Ascending aorta (tissue), 2 donors: Measurements from ENCODE around the gene CC2D2A. TPM values are rescaled to one million over a fixed set of nuclear protein-coding genes. Genes with fewer than 3 reads are reported as not detected.

Source experiments
- DNase-seq, 2 donors: peaks; one replicate each; pipeline ENCODE4 v3.0.0-alpha.2; 2019; ENCODE audit warnings: low spot score in 2 of 2
- H3K27ac ChIP-seq, 2 donors: fragments of 200-600 bp; sonication (generic); one replicate each; pipeline ENCODE4 v1.5.1; 2016 to 2017; ENCODE audit warnings: mild to moderate bottlenecking in 1 of 2
- H3K27me3 ChIP-seq: fragments of 200-600 bp; sonication (generic); one replicate; pipeline ENCODE4 v1.5.1; 2017
- H3K36me3 ChIP-seq, 2 donors: fragments of 200-600 bp; sonication (generic); one replicate each; pipeline ENCODE4 v1.5.1; 2016
- H3K4me1 ChIP-seq, 2 donors: fragments of 200-600 bp; sonication (generic); one replicate each; pipeline ENCODE4 v1.5.1; 2016 to 2017; ENCODE audit warnings: mild to moderate bottlenecking in 1 of 2
- H3K4me3 ChIP-seq, 2 donors: fragments of 200-600 bp; sonication (generic); one replicate each; pipeline ENCODE4 v1.5.1; 2016 to 2017; ENCODE audit warnings: mild to moderate bottlenecking in 1 of 2
- H3K9me3 ChIP-seq, 2 donors: fragments of 200-600 bp; sonication (generic); one replicate each; pipeline ENCODE4 v1.5.1; 2016
- CTCF ChIP-seq, 3 experiments: fragments of 200-600 bp in 2 of 3; fragments of 450-650 bp in 1 of 3; sonication (generic) in 2 of 3; IDR thresholded peaks; one replicate each; pipeline ENCODE4 v1.5.1; 2016 to 2019; ENCODE audit warnings: antibody characterized with exemption in 3 of 3, mild to moderate bottlenecking in 1 of 3, moderate library complexity in 1 of 3
- intact Hi-C: fragments of 100-400 bp; cut with DNase I; formaldehyde crosslinking; loops from one replicate; pipeline ENCODE4 v1.15.1; 2023
- total RNA-seq: library from RNA; depleted of rRNA; stranded (reverse); fragments of >200 nt; gene quantifications from one replicate; pipeline ENCODE4 v1.1.0, GENCODE V29; 2016

The CC2D2A gene
- total RNA-seq, 1 donor from 2014 or later: 2.8 TPM

GRCh38 chr4:15466596-15466995 is 3.1 kb upstream of the CC2D2A start:
- Histone ChIP-seq H3K4me1 (peaks cover 3 to 15% of the 10 kb centered on the region in 2 donors), H3K9me3 (no peaks in the 10 kb centered on the region), H3K36me3 (no peaks in the 10 kb centered on the region), H3K27ac (no peak overlapping the region), H3K4me3 (no peak overlapping the region), H3K27me3 (no peaks in the 10 kb centered on the region)
- no peak for TF ChIP-seq CTCF (IDR thresholded peaks at IDR 0.05)
- intact Hi-C loops: no loop called here
- no peak for DNase-seq

DNA sequence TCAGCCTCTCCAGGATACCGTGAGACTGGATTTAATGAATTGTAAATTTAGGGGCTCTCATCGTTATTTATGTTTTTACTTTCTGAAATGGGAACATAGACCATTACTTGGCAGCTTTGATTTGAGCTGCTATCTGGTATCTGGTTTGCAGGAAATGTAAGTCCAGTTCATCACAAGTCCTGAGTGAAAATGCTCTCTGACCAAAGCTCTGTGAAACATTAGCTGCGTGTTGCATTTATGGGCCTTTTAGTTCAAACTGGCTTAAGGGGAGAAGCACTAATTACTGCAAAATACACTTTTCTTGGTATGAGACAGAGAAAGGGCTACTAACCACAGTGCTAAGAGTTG is 420 bp downstream of the CC2D2A start:
- no peak for DNase-seq
- Histone ChIP-seq H3K27ac (peak overlapping the region; percentile 31 to 37), H3K27me3 (no peaks in the 10 kb centered on the region), H3K9me3 (no peaks in the 10 kb centered on the region), H3K4me3 (peak overlapping the region; percentile 65 to 71), H3K4me1 (peaks cover 3 to 16% of the 10 kb centered on the region in 2 donors), H3K36me3 (no peaks in the 10 kb centered on the region)
- intact Hi-C loops: loop anchor here (10.0 kb wide), 1 partner anchor 335 kb away; no protein-coding TSS in a partner anchor
- no peak for TF ChIP-seq CTCF (IDR thresholded peaks at IDR 0.05)

DNA sequence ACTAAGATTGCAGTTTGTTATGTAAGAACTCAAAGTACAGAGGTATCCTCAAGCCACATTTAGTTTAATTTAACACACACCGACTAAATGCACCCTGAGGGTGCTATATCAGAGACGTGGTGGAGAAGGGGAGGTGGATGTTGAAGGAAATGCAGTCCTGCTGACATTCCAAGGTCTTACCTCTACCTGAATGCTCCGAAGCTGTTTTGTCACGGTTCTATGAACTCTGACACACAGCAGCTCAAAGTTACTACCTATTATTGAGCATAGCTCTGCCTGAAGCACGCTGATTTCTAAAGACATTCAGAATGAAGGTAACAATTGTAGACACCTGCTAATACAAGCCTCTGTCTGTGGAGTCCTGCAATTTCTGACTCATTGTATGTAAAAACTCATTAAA is 6.7 kb downstream of the CC2D2A start:
- Histone ChIP-seq H3K36me3 (peaks cover 0 to 14% of the 10 kb centered on the region in 2 donors), H3K4me1 (peaks cover 3 to 11% of the 10 kb centered on the region in 2 donors), H3K4me3 (no peak overlapping the region), H3K9me3 (no peaks in the 10 kb centered on the region), H3K27ac (no peak overlapping the region), H3K27me3 (no peaks in the 10 kb centered on the region)
- DNase-seq: no peak
- intact Hi-C loops: loop anchor here (10.0 kb wide), 1 partner anchor 328 kb away; no protein-coding TSS in a partner anchor
- no peak for TF ChIP-seq CTCF (IDR thresholded peaks at IDR 0.05)

- DNase-seq: no peak
- H3K9me3 ChIP-seq: no peaks in the 10 kb centered on the region
- no peak for TF ChIP-seq CTCF (IDR thresholded peaks at IDR 0.05)
- peak overlapping the region; percentile 76 to 78 for H3K27ac ChIP-seq
- peak overlapping the region; percentile 51 to 71 for H3K4me3 ChIP-seq
- intact Hi-C loops: loop anchor here (2.0 to 10.0 kb wide), 4 partner anchors 176 to 478 kb away; partner anchors contain the start of gene FBXL5
- H3K36me3 ChIP-seq: peaks cover 0 to 14% of the 10 kb centered on the region in 2 donors
- H3K4me1 ChIP-seq: peaks cover 3 to 10% of the 10 kb centered on the region in 2 donors
- no peaks in the 10 kb centered on the region for H3K27me3 ChIP-seq
Measured at GRCh38 chr4:15478724-15479088, 9.0 kb downstream of the CC2D2A start.

DNA sequence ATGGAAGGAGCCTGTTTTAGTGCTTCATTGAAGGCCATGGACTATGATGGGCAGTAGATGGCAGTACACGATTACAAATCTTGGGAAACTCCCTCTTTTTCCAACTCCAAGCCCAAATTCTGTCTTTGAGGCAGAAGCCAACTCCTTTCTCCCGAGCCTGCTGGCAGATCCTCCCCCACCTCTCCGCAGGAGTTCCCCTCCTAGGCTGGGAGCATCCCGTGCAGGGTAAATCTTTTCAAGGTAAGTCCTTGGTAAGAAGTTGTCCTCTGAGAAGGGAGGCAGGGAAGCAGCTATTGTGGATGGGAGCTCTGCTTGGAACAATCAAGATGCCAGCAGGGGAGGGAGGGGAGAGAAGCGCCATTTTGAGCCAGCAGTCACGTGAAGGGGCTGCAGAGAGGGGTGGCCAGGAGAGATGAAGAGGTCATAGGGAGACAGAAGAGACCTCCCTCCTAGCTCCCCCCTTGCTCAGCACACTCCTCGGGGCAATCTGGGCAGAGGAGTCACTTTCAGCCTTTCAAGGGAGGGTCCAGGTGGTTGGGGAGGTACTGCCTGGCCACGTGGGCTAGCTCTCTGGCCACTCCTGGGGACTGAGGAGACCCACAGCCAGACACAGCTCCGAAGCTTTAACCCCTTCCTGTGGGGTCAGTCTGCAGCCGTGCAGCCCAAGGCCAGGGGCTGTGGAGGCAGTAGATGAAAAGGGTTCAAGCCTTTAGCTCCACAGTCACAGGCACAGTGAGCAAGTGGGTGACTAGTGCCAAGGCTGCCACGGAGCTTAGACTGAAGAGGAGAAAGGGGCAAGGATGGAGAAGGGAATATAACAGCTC is 9.6 kb downstream of the CC2D2A start:
- Histone ChIP-seq H3K4me1 (peaks cover 3 to 10% of the 10 kb centered on the region in 2 donors), H3K36me3 (peaks cover 0 to 14% of the 10 kb centered on the region in 2 donors), H3K27me3 (no peaks in the 10 kb centered on the region), H3K27ac (peak overlapping the region; percentile 76 to 78), H3K4me3 (peak overlapping the region; percentile 51 to 71), H3K9me3 (no peaks in the 10 kb centered on the region)
- TF ChIP-seq CTCF (IDR thresholded peaks at IDR 0.05): peak; percentile 59 to 70 (median 68)
- DNase-seq: no peak
- intact Hi-C loops: loop anchor here (2.0 to 10.0 kb wide), 4 partner anchors 176 to 478 kb away; partner anchors contain the start of gene FBXL5
